Raji (cell line): ENCODE measurements around the gene MMADHC.

Source experiments
- POLR2A ChIP-seq: IDR thresholded peaks from 2 replicates; pipeline ENCODE4 v1.6.1; 2011; ENCODE audit warnings: low read depth, low read length, control low read depth; ENCODE audit not compliant: insufficient read depth

The MMADHC gene

DNA sequence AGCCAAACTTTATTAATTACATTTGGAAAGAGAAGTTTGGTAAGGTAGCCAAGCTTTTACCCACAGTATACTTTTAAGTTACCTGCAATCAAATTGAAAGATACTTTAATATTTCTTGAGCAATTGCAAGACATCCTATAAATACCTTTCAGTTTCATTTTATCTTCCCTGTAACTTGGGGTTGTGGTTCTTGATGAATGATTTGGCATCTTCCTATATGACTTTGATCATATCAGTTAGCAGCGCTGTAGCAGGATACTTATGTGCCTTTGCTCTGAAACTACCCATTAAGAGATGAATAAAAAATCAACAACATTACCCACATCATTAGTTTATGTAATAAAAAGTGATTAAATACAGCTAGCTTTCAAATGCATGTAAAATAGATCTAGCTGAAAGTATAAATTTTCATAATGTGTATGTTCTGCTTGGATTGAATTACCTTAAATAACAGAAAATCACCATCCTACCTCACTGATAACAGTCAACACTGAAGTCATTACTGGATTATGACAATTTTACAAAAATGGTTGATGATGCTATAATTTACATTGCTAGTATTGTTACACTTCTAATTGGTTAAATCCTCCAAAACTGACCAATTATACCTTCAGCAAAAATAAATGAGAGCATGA lies 50.4 kb downstream of the MMADHC start:
- TF ChIP-seq POLR2A: no peak

DNA sequence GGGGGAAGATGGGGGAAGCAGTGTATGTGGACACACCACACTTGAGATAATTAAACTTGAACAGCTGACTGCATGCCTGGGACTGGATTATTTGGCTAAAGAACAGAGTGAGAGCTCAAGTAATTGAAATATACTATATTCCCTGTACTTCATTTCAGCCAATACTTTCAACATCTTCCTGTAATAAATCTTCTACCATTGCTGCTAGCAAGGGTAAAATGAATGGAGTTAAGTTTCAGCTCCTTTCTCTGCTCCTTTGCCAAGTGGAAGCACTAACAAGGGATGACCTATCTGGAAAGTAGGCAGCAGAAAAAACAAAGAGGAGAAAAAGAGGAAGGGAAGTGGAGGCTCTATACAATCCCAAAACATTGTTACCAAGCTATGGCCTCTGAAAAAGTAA lies 50.9 kb downstream of the MMADHC start:
- no peak for TF ChIP-seq POLR2A

DNA sequence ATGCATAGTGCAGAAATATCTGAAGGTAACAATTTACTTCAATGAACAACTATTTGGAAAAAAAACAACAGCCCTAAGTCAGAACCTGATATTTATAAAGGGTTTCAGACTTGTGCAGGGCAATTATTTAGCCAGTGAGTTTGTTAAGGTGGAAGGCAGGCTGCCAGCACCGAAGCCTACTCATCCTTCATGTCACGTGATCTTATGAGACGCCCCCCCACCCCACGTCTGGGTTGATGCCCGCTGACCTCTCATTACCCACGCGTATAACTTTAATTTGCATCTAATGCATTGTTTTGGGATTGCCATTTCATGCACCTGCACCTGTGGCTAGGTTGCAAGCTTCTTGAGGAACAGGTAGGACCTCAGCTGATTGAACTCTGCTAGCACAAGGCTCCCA lies 52.9 kb downstream of the MMADHC start:
- no peak for TF ChIP-seq POLR2A

DNA sequence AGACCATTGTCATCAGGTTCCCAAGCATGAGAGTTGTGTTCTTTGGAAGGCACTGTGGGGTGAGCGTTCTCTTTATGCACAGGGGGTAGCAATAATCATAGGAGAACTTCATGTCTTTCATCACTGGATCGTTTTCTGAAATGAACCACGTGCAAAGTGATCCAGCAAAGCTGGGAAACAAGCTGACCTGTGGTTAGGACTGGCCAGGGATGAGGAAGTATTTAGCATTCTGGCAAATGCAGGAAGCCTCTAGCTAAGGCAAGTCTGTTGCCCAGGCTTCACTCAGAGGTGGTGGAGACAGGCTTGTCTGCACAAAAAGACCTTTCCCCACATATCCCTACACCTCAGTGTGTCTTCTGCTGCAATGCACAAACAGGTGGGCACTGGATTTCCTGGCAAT lies 58.6 kb downstream of the MMADHC start:
- no peak for TF ChIP-seq POLR2A

DNA sequence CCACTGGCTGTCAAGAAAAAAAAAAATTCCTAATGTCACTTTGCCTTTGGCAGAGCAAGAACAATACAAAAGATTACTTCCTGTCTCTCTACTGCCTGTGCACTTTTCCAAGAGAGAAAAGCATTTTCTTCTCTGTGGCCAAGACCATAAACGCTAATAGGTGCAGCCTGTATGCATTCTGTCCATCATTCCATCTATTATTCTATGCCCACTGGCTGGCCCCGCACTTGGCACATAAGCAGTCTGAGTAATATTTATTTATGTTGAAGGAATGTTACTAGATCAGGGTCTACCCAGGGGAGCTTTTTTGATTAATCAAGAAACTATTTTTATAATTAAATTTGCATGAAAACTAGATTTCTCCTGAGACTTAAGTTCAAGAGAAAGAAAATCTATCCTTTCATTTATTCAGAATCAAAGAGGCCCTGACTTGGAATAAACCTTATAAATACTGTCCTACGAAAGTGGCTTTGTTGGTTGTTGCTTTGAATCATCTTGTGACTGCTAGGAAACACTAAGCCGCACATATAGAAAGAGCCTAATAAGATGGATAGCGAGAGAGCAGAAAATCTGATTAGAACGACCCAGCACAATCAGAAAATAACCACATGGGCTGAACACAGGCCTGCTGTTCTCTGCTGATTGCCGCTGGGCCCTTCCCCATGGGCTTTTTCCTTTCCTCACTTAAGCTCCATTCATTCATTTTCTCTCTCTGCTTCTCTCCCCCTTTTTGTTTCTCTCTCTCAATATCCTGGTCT lies 59.4 kb downstream of the MMADHC start:
- no peak for TF ChIP-seq POLR2A

DNA sequence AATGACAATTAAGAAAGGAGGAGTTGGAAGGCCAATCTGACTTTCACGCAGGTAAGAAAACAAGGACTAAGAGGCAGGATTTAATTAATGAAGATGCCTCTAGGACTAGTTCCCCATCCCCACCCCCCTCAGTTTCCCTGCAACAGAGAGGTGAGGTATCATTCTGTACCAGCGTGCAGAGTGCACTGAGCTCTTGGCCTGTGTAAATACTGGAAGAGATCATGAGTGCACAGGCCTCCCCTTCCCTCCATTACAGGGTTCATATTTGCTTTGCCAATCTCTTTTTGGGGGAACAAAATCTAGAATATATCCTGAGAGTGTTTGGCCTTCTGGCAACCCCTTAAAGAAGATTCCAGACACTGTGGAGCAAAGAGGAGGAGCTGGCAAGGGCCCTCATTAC lies 60.9 kb downstream of the MMADHC start:
- no peak for TF ChIP-seq POLR2A

DNA sequence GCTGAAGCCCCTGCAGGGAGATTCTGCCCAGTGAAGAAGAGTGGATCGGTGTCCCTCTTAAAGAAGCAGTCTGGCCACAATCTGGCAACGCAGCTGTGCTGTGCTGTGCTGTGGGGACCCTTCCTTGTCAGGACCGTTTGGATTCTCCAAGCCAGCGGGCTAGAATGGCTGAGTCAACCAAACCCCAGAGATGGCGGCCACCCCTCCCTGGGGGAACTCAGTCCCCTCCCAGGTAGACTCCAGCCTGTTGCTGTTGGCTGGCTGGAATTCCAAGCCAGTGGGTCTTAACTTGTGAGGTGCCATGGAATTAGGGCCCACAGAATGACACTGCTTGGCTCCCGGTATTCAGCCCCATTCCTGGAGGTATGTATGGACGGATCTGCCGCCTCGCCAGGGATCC lies 62.3 kb downstream of the MMADHC start:
- no peak for TF ChIP-seq POLR2A
